ENCODE data around the gene NEUROD1.

DNA sequence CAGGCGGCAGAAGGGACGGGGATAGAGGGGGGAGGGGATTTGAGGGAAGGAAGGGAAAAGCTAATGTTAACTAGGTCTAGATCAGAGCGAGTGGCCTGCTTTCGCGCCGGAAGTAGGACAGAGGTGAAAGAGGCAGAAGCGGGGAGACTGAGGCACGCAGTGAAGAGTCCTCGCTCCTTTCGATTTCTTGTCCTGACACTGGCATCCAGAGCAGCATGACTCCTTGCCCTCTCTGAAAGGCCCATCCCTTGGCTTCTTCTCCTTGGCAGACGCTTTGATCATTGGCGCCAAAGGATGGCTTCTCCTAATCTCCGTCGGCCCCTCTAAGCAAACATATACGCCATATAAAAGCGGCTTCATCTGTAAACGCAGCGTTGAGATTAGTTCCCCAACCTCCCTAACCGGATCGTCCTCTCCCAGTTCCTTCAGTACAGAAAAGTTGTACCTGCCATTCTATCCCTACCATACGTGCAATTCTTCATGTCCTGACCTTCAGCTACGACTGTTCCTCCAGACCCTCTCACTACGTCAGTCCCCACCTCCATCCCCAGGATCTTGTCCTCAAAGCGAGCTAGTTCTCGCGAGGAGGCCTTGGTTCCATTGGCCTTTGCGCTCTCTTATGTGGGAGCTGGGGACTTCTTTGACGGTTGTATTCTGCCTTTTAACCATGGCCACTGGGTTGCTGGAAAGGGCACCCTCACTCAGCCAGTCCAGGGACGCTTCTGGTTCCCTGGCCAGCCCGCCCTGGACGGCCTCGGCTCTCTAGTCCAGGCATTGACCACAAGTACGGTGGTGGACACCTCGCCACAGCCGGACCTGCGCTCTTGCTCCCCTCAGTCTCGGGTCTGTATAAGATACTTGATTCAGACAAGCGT is 857 bp upstream of the NEUROD1 start:
- TF ChIP-seq EZH2phosphoT487 (IDR thresholded peaks at IDR 0.05; ENCODE audit: low read depth, severe bottlenecking, unreplicated experiment) (no peak), CTCF (IDR thresholded peaks at IDR 0.05; ENCODE audit: poor library complexity) (no peak)
